ENCODE measurements around the gene OR2M2.

Gene OR2M2

GRCh38 chr1:248164031-248164430, 10.6 kb upstream of the OR2M2 start:
- Histone ChIP-seq H3K9me3 (replicated peaks; ENCODE audit: insufficient read depth, low read length) (no peaks in the 10 kb centered on the region), H2AFZ (ENCODE audit: low read length) (no peak overlapping the region), H4K20me1 (ENCODE audit: insufficient read depth, low read length) (no peaks in the 10 kb centered on the region), H3K4me2 (ENCODE audit: low read depth, low read length) (no peak overlapping the region), H3F3A (ENCODE audit: insufficient read depth, low read length) (no peaks in the 10 kb centered on the region), H3K27me3 (replicated peaks; ENCODE audit: insufficient read depth, low read length) (no peaks in the 10 kb centered on the region), H3K4me3 (ENCODE audit: low read length) (no peak overlapping the region), H3K9me2 (replicated peaks; ENCODE audit: insufficient read depth, low read length) (no peaks in the 10 kb centered on the region), H3K27ac (ENCODE audit: low read length) (no peak overlapping the region), H3K36me3 (replicated peaks; ENCODE audit: insufficient read depth, low read length) (no peaks in the 10 kb centered on the region), H3K79me2 (ENCODE audit: low read length) (no peaks in the 10 kb centered on the region), H3K4me1 (ENCODE audit: low read length) (no peaks in the 10 kb centered on the region), H3K9ac (ENCODE audit: low read length) (no peak overlapping the region)
- TF ChIP-seq EZH2 (optimal IDR thresholded peaks at IDR 0.05; ENCODE audit: low read depth, low read length) (no peak), CTCF (IDR thresholded peaks at IDR 0.05; ENCODE audit: low read length) (no peak), EZH2phosphoT487 (IDR thresholded peaks at IDR 0.05; ENCODE audit: low read length) (no peak)
- DNase-seq: no peak

- TF ChIP-seq EZH2 (optimal IDR thresholded peaks at IDR 0.05; ENCODE audit: low read depth, low read length) (no peak), CTCF (IDR thresholded peaks at IDR 0.05; ENCODE audit: low read length) (no peak), EZH2phosphoT487 (IDR thresholded peaks at IDR 0.05; ENCODE audit: low read length) (no peak)
- Histone ChIP-seq H3K9me3 (replicated peaks; ENCODE audit: insufficient read depth, low read length) (no peaks in the 10 kb centered on the region), H3K36me3 (replicated peaks; ENCODE audit: insufficient read depth, low read length) (no peaks in the 10 kb centered on the region), H3K4me3 (ENCODE audit: low read length) (no peak overlapping the region), H3K9ac (ENCODE audit: low read length) (no peak overlapping the region), H4K20me1 (ENCODE audit: insufficient read depth, low read length) (no peaks in the 10 kb centered on the region), H3K79me2 (ENCODE audit: low read length) (no peaks in the 10 kb centered on the region), H3K27ac (ENCODE audit: low read length) (no peak overlapping the region), H3F3A (ENCODE audit: insufficient read depth, low read length) (no peaks in the 10 kb centered on the region), H3K9me2 (replicated peaks; ENCODE audit: insufficient read depth, low read length) (no peaks in the 10 kb centered on the region), H3K4me2 (ENCODE audit: low read depth, low read length) (no peak overlapping the region), H3K27me3 (replicated peaks; ENCODE audit: insufficient read depth, low read length) (no peaks in the 10 kb centered on the region), H2AFZ (ENCODE audit: low read length) (no peak overlapping the region), H3K4me1 (ENCODE audit: low read length) (no peaks in the 10 kb centered on the region)
- DNase-seq: no peak
Measured at GRCh38 chr1:248165186-248165585, 9.4 kb upstream of the OR2M2 start.

- no peak overlapping the region for H3K4me2 ChIP-seq (ENCODE audit: low read depth, low read length)
- no peaks in the 10 kb centered on the region for H3K27me3 ChIP-seq (replicated peaks; ENCODE audit: insufficient read depth, low read length)
- H2AFZ ChIP-seq (ENCODE audit: low read length): no peak overlapping the region
- H3K9me2 ChIP-seq (replicated peaks; ENCODE audit: insufficient read depth, low read length): no peaks in the 10 kb centered on the region
- H3K4me1 ChIP-seq (ENCODE audit: low read length): no peaks in the 10 kb centered on the region
- H3F3A ChIP-seq (ENCODE audit: insufficient read depth, low read length): no peaks in the 10 kb centered on the region
- H3K9me3 ChIP-seq (replicated peaks; ENCODE audit: insufficient read depth, low read length): no peaks in the 10 kb centered on the region
- TF ChIP-seq CTCF (IDR thresholded peaks at IDR 0.05; ENCODE audit: low read length) (no peak), EZH2phosphoT487 (IDR thresholded peaks at IDR 0.05; ENCODE audit: low read length) (no peak), EZH2 (optimal IDR thresholded peaks at IDR 0.05; ENCODE audit: low read depth, low read length) (no peak)
- no peaks in the 10 kb centered on the region for H3K36me3 ChIP-seq (replicated peaks; ENCODE audit: insufficient read depth, low read length)
- no peak overlapping the region for H3K9ac ChIP-seq (ENCODE audit: low read length)
- H3K79me2 ChIP-seq (ENCODE audit: low read length): no peaks in the 10 kb centered on the region
- peak; percentile 25 for DNase-seq
- H4K20me1 ChIP-seq (ENCODE audit: insufficient read depth, low read length): no peaks in the 10 kb centered on the region
- H3K27ac ChIP-seq (ENCODE audit: low read length): no peak overlapping the region
- no peak overlapping the region for H3K4me3 ChIP-seq (ENCODE audit: low read length)
Measured at GRCh38 chr1:248183996-248184395, 9.4 kb downstream of the OR2M2 start.

Data from MM.1S (cell line).